HG03571 (cell line): ENCODE results near the gene SFT2D1.

Experiments used
- ATAC-seq: cut with Tn5 transposase; IDR thresholded peaks from one replicate; pipeline ENCODE4 v1.9.1; 2021; ENCODE audit not compliant: unreplicated experiment

Gene SFT2D1

DNA sequence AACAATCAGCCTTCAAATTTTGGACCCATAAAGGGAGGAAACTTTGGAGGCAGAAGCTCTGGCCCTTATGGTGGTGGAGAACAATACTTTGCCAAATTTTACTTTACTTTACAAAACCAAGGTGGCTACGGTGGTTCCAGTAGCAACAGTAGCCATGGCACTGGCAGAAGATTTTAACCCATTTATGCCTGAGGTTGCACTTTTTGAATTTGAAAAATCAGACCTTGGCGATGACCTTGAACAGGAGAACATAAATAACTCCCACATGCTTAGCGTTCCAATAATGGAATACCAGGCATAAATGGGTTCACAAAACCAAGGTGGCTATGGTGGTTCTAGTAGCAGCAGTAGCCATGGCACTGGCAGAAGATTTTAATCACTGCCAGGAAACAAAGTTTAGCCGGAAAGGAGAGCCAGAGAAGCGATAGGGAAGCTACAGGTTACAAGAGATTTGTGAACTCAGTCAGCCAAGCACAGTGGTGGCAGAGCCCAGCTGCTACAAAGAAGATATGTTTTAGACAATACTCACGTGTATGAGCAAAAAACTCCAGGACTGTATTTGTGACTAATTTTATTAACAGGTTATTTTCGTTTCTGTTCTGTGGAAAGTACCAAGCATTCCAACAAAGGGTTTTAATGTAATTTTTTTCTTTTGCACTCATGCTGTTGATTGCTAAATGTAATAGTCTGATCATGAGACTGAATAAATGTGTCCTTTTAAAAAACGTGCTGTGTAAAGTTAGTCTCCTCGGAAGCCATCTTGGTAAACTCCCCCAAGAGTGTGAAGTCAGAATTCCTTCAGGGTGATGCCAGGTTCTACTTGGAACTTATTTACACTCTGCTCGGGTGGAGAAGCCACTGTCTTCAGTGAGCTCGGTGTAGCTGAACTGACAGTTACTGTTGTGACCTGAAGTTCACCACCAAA, 6.7 kb downstream of the SFT2D1 start:
- ATAC-seq = peak; percentile 51

DNA sequence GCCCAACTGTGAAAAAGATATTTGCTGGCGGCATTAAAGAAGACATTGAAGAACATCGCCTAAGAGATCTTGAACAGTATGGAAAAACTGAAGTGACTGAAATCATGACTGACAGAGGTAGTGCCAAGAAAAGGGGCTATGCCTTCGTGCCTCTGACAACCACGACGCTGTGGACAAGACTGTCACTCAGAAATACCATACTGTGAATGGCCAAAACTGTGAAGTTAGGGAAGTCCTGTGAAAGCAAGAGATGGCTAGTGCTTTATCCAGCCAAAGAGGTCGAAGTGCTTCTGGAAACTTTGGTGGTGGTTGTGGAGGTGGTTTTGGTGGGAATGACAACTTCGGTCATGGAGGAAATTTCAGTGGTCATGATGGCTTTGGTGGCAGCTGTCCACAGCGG, 7.5 kb downstream of the SFT2D1 start:
- no peak for ATAC-seq

DNA sequence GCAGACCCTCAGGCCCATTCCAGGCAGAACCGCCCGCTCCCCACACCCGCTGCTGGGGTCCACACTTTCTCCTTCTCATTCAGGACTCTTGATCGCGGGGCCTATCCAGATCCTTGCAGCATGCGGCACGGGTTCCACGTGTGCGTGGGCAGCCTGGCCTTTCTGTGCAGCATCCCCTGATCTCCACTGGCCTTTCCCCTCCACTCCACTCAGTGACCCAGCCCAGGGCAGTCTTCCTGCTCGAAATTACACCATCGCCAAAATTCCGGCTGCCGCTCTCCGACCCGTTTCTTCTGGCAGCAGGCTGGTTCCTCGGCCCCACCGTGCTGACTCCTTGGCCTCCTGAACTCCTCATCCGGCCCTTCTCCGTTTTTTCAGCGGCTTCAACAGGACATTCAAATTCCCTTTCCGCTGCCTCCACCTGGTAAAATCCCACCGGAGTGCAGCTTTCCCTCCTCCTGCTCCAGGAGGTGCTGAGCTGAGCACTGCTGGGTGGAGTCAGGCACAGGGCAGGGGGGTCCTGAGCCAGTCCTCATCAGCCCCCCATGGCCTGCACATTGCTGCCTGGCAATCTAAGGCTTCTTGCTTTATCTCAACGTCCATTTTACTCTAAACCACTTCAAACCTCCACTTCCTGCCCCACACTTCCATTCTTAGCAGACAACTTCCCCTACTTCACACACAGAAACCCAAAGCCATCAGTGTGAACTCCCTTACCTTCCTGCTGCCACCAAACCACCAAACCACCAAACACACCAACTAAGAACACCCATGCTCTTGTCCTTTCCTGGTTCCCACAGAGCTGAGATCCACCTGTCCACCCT, 9.0 kb downstream of the SFT2D1 start:
- ATAC-seq = peak; percentile 73

DNA sequence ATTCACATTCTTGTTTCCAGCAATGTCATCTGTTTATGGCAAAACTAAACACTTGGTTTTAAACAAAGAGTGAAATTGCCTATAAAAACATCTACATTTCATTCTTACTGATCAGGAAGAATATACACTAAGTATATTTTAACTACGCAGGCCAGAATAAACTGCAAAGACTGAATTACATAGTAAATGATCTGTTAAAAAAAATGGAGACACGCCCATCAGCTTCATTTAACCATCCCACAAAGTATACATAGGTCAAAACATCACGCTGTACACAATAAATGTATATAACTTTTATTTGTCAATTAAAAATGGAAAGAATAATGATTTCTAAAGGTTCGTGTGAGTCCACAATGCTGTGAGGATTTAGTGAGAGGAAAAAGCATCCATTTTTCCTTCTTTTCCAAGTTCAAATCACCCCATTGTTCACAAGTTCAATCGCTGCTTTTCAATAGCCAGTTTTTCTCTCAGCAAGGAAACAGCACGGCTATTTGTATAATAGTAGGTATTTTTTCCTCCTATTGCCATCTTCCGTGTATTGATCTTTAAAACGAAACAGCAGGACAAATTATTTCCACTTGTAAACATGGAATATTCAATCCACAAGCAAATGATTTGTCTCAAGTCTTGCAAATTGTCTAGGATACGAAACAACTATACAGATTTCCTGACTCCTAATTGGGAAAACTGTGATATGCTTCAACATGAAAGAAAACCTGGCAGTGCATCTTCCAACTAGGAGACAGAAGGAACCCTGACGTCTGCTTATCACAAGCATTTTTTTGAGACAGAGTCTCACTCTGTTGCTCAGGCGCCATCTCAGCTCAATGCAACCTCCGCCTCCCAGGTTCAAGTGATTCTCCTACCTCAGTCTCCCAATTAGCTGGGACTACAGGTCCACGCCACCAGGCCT, 10.6 kb downstream of the SFT2D1 start:
- no peak for ATAC-seq

- no peak for ATAC-seq
Measured at GRCh38 chr6:166330612-166331011, 11.7 kb downstream of the SFT2D1 start.

DNA sequence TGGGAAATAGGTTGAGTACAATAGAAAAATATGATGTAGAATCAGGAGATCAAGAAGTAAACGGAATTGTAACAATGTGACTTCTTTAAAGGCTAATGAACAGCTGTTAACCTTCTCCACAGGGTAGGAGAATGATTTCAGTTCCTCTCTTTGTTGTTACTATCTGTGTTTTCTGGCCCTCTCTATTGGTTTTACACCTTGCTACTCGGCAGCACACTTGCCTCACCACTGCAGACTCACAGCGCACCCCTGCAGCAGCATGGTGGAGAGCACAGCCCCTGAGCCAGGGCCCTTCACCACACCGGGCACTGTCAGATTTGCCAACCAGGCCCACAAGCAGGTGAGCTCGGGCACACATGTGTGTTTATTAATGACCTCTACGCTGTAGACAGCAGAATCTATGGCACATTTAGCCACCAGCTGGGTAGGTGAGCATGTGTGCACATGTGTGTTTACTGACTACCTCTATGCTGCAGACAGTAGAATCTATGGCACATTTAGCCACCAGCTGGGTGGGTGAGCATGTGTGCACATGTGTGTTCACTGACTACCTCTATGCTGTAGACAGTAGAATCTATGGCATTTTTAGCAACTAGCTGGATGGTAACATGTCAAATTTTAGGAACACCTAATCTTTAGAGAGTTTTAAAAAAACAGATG, 16.8 kb downstream of the SFT2D1 start:
- peak; percentile 87 for ATAC-seq

DNA sequence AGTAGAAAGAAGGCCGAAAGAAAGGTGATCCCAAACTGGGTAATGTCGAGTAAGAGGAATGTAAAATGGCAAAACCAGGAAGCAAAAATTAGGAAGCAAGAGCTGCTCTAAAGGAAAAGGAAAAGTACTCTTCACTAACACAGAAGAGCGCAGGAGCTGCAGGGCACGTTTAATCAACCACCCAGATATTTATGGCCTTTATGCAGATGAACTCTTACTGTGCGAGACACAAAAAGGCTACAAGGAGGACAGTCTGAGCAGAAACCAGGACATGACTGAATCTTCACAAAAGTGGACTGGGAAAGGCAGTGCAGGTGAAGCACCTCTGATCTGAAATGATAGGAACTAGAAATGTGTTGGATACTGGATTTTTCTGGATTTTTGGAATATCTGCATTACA, 18.9 kb downstream of the SFT2D1 start:
- no peak for ATAC-seq

DNA sequence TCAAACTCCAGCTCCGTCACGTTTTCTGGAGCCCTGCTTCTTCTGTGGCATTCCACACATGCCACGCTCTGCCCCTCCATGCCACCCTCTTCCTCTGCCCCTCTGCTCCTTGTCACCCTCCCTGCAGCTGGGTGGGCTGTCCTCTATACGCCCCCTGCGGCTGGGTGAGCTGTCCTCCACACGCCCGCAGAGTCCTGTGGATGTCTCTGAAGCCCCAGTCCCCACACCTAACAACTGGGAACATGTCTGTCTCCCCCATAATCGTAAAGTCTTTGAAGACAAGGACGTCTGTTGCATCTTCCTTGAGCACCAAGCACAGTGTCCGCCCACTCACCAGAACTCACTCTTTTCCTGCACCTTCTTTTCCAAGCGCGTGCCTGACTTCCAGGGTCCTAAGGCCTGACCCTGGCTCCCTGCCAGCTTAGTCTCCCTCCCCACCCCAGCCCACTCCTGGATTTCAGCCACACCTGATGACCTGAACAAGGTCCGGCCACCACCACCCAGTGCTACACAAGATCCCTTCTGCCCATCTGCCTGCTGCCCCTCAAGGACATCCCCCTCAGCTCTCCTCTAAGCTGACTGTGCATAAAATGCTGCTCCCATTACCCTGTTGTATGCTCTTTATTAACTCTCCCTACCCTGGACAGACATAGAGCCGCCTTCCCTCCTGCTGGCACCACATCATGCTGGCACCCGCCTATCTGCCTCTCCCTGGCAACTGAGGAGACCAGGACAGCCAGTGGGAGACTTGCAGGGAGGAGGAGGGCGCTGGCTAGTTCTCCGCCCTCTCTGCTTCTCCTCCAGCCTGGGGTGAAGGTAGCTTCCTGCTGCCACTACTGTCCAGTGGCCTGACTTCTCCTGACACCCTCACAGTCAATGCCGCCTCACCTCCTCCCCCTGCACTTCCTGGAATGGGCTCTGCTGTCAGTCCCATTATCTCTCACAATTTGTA, 23.4 kb downstream of the SFT2D1 start:
- no peak for ATAC-seq

GRCh38 chr6:166318227-166318626, 24.1 kb downstream of the SFT2D1 start:
- ATAC-seq = no peak

DNA sequence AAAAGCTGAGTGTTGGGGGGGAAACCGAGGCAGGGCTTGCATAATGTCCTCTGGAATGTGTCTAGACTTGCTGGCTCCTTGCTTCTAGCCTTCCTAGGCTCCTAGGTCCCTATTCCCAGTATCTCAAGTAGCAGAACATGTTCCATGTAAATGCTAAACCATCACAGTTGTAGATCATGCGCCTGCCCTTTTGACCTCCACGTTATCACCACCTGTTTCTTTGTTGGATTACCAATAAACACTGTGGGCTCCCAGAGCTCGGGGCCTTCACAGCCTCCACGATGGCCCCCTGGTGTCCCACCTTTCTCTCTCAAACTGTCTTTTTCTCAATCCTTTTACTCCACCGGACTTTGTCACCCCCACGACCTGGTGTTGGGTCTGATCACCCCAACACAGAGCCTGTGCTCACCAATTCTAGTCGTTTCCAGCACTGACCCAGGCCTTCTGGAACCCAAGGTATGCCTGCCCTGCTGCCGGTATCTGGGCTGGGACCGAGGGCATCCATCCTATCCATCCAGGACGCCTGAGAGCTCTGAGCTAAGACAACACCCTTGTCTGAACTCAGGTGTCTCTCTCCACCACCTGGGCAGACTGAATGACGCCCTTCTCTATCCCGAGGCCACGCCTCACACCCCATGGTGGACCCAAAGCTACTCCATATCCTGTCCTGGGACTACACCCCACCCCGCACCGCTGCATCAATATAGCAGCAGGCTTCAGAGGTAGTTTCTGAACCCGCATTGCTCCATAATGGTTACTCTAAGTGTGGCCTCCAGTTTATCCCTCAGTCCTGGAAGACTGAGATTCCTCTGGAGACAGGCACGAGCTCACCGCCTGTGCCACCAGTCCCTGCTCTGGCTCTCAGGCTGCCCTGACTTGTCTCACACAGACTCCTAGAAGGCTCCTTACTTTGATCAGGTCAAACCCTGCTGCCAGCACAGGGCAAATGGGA, 24.8 kb downstream of the SFT2D1 start:
- ATAC-seq = no peak

DNA sequence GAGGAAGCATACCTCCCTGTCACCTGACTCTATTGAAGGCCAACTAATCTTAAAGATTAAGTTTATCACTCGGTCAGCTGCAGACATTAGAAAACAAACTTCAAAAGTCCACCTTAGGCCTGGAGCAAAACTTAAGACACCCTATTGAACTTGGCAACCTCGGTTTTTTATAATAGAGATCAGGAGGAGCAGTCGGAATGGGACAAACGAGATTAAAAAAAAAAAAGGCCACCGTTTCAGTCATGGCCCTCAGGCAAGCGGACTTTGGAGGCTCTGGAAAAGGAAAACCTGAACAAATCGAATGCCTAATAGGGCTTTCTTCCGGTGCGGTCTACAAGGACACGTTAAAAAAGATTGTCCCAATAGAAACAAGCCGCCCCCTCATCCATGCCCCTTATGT, 26.9 kb downstream of the SFT2D1 start:
- no peak for ATAC-seq

DNA sequence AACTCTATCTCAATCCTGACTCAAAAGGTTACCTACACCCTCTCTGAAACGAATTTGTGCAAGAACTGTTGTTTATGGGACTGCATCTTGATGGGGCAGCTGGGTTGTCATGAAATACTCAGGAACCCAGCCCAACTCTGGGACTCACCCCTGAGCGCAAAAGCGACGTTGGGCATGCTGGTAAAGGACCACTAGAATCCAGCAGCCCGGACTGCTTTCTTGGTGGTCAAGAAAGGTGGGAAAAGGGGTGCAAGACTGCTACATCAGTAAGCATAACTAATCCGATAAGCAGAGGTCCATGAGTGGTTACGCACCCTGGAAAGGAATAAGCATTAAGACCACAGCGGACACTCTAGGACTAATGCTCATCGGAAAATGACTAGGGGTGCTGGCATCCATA, 27.9 kb downstream of the SFT2D1 start:
- ATAC-seq = no peak

DNA sequence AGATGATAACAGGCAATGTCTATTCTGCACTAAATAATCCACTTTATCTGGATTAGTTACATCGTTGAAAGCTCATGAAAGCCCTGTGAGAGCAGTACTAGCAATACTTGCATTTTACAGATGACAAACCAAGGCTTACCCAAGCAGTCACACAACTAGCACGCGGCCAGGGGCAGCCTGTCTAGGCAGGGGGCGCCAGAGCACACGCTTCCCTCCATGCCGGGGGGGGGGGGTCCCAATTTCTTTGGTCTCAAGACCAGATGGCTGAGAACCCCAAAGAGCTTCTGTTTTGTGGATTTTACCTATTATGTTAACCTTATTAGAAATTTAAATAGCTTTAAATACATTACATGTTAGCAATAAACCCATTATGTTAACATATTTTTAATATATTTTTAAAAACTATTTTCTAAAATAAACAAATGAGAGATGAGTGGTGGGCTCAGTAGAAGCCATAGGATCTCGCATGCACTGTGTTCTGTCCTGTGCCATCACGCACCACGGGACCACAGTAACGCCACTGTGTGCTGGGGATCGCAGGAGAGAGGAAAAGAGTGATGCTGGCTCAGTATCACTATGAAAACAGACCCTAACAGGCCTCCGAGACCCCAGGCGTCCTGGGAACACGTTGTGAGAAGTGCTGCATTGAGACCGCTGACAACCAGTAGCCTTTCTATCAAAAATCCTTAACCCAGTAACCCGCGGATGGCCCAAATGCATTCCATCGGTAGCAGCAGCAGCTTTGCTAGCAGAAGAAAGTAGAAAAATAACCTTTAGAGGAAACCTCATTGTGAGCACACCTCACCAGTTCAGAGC, 28.9 kb downstream of the SFT2D1 start:
- no peak for ATAC-seq

DNA sequence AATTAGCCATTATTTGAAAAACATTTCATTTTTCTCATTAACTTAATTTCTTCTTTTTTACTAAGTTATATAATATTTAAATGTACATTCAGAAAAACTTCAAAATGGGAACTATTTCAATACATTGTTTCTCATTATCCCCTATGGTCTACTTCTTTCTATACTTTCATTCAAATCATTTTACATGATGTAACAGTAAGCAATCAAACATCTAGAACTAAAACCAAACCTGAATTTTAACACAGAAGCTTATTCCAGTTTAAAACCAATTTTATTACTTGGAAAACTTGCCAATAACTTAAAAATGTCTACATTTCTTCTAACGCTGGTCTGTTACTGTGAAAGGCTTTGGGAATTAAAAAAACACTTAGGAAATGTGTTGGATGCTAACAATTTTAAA, 29.5 kb downstream of the SFT2D1 start:
- no peak for ATAC-seq

DNA sequence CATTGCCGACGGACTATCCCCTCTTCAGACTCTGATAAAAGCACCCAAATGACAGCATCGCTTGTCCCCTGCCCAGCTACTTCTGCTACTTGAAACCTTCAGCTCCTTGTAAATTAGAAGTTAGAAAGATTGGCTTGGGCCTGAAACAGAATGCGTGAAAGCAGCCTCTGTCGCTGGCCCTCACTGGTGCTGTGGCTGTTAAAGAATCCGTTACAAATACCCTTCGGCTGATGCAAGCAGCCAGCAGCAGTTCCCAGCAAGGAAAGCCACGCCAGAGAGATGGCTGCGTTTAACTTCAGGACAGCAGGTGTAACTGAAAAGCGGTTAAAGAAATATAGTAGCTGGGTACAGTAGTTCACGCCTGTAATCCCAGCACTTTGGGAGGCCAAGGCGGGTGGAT, 31.7 kb downstream of the SFT2D1 start:
- no peak for ATAC-seq

- ATAC-seq = no peak
Measured at GRCh38 chr6:166309977-166310376, 32.4 kb downstream of the SFT2D1 start.

GRCh38 chr6:166308769-166309589, 33.4 kb downstream of the SFT2D1 start:
- no peak for ATAC-seq
